ENCODE measurements around the gene SLC31A2.

The SLC31A2 gene

GRCh38 chr9:113186137-113186755 is 35.4 kb downstream of the SLC31A2 start:
- no peak for DNase-seq (ENCODE audit: low read depth, low spot score)

- DNase-seq (ENCODE audit: low read depth, low spot score): no peak
Measured at GRCh38 chr9:113187929-113188595, 37.3 kb downstream of the SLC31A2 start.

- no peak for DNase-seq (ENCODE audit: low read depth, low spot score)
Measured at GRCh38 chr9:113192455-113192854, 41.6 kb downstream of the SLC31A2 start.

GRCh38 chr9:113199683-113200329 is 49.0 kb downstream of the SLC31A2 start:
- no peak for DNase-seq (ENCODE audit: low read depth, low spot score)

GRCh38 chr9:113205432-113205831 is 54.6 kb downstream of the SLC31A2 start:
- no peak for DNase-seq (ENCODE audit: low read depth, low spot score)

GRCh38 chr9:113205861-113206260 is 55.1 kb downstream of the SLC31A2 start:
- no peak for DNase-seq (ENCODE audit: low read depth, low spot score)

GRCh38 chr9:113210815-113211214 is 60.0 kb downstream of the SLC31A2 start:
- no peak for DNase-seq (ENCODE audit: low read depth, low spot score)
